Measurements from ENCODE around the gene C1QTNF9B. TPM values are rescaled to one million over a fixed set of nuclear protein-coding genes. Genes with fewer than 3 reads are reported as not detected.
"Not testable (repeated sequence)": the region's sequence is repeated elsewhere in the genome, so short reads cannot be mapped to it uniquely, and the experiment has no call there.

The C1QTNF9B gene
- polyA plus RNA-seq, 3 donors: not detected

DNA sequence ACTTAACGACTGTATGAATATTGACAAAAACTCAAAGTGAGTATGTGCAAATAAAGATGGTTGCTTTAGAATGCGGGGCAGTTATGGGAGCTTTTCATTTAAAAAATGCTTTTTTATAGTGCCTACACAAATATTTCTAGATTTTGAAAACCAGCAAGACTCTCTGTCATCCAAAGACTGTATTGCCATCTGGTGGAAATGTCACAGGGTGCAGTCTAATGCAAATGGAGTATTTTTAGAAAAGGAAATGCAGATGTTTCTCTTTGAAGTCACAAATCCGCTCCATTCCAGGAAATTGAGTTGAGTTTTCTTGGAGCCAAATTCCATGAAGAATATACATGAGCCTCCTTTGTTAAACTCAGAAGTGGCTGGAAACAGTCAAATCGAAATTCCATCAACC lies 2.3 kb upstream of the C1QTNF9B start:
- peaks cover 0 to 5% (median 0%) of the 10 kb centered on the region in 7 donors for H3K9me3 Mint-ChIP-seq
- Histone ChIP-seq H3K27me3 (ENCODE audit: control insufficient read depth in 2 of 2, insufficient read depth in 2 of 2, low read length in 2 of 2) (peaks cover 32 to 33% of the 10 kb centered on the region in 2 donors), H3K4me1 (ENCODE audit: control insufficient read depth in 1 of 2, insufficient read depth in 2 of 2, low read length in 2 of 2) (peaks cover 5 to 7% of the 10 kb centered on the region in 2 donors), H3K4me2 (replicated peaks; ENCODE audit: extremely low read depth, low read length, poor library complexity, severe bottlenecking) (no peak overlapping the region), H2AFZ (ENCODE audit: insufficient read depth, low read depth, low read length, poor library complexity, severe bottlenecking) (no peak overlapping the region), H3K9me3 (replicated peaks in 1 of 2; ENCODE audit: control insufficient read depth in 1 of 2, insufficient read depth in 1 of 2, low read length in 2 of 2) (no peaks in the 10 kb centered on the region), H3K27ac (ENCODE audit: low read depth in 1 of 2, low read length in 2 of 2) (no peak overlapping the region), H4K20me1 (ENCODE audit: insufficient read depth, low read length) (no peaks in the 10 kb centered on the region), H3K36me3 (replicated peaks in 1 of 2; ENCODE audit: control insufficient read depth in 1 of 2, insufficient read depth in 2 of 2, low read length in 2 of 2) (no peaks in the 10 kb centered on the region), H3K4me3 (replicated peaks in 1 of 3; ENCODE audit: low read depth in 2 of 3, low read length in 3 of 3) (no peak overlapping the region), H3K9ac (ENCODE audit: insufficient read depth, low read length, poor library complexity, severe bottlenecking) (no peak overlapping the region), H3K79me2 (ENCODE audit: insufficient read depth, low read length) (no peaks in the 10 kb centered on the region)
- peaks cover 8% of the 10 kb centered on the region for H3K4me1 Mint-ChIP-seq
- peaks cover 31 to 41% (median 35%) of the 10 kb centered on the region in 3 donors for H3K27me3 Mint-ChIP-seq (ENCODE audit: low read depth in 3 of 3)
- no CpG with 5 or more reads among the region's 4 CpGs for WGBS (ENCODE audit: insufficient coverage)
- H3K27ac Mint-ChIP-seq: no peak overlapping the region
- TF ChIP-seq CTCF (IDR thresholded peaks at IDR 0.05): peak; percentile 66
- no peak for DNase-seq
- intact Hi-C loops (cut with micrococcal nuclease): loop anchor here in 1 of 2 donors (10.0 kb wide), 1 partner anchor 525 kb away; no protein-coding TSS in a partner anchor
- no peak overlapping the region for H3K4me3 Mint-ChIP-seq
- no peaks in the 10 kb centered on the region for H3K36me3 Mint-ChIP-seq

GRCh38 chr13:23898101-23898500 lies 799 bp upstream of the C1QTNF9B start:
- Histone ChIP-seq H4K20me1 (ENCODE audit: insufficient read depth, low read length) (no peaks in the 10 kb centered on the region), H3K4me1 (ENCODE audit: control insufficient read depth in 1 of 2, insufficient read depth in 2 of 2, low read length in 2 of 2) (peaks cover 0 to under 1% of the 10 kb centered on the region in 2 donors), H2AFZ (ENCODE audit: insufficient read depth, low read depth, low read length, poor library complexity, severe bottlenecking) (no peak overlapping the region)

GRCh38 chr13:23894746-23895145 lies 2.6 kb downstream of the C1QTNF9B start:
- not testable (repeated sequence) for H2AFZ ChIP-seq (ENCODE audit: insufficient read depth, low read depth, low read length, poor library complexity, severe bottlenecking); H3K9me3 Mint-ChIP-seq; H3K4me1 ChIP-seq (ENCODE audit: control insufficient read depth in 1 of 2, insufficient read depth in 2 of 2, low read length in 2 of 2); H3K4me2 ChIP-seq (replicated peaks; ENCODE audit: extremely low read depth, low read length, poor library complexity, severe bottlenecking); H3K79me2 ChIP-seq (ENCODE audit: insufficient read depth, low read length); H3K4me3 Mint-ChIP-seq; H4K20me1 ChIP-seq (ENCODE audit: insufficient read depth, low read length); DNase-seq; H3K27me3 Mint-ChIP-seq (ENCODE audit: low read depth in 3 of 3); H3K4me1 Mint-ChIP-seq; H3K4me3 ChIP-seq (replicated peaks in 1 of 3; ENCODE audit: low read depth in 2 of 3, low read length in 3 of 3); H3K36me3 ChIP-seq (replicated peaks in 1 of 2; ENCODE audit: control insufficient read depth in 1 of 2, insufficient read depth in 2 of 2, low read length in 2 of 2); H3K27ac ChIP-seq (ENCODE audit: low read depth in 1 of 2, low read length in 2 of 2); H3K27me3 ChIP-seq (ENCODE audit: control insufficient read depth in 2 of 2, insufficient read depth in 2 of 2, low read length in 2 of 2); H3K9me3 ChIP-seq (replicated peaks in 1 of 2; ENCODE audit: control insufficient read depth in 1 of 2, insufficient read depth in 1 of 2, low read length in 2 of 2); H3K36me3 Mint-ChIP-seq; H3K27ac Mint-ChIP-seq; H3K9ac ChIP-seq (ENCODE audit: insufficient read depth, low read length, poor library complexity, severe bottlenecking)
- intact Hi-C loops (cut with micrococcal nuclease): loop anchor here in 1 of 2 donors (10.0 kb wide), 1 partner anchor 520 kb away; no protein-coding TSS in a partner anchor
- WGBS (ENCODE audit: insufficient coverage): 100% methylated on average over 1 of the region's 12 CpGs

More at GRCh38 chr13:23898101-23898500, 799 bp upstream of the C1QTNF9B start:
- Mint-ChIP-seq H3K36me3 (no peaks in the 10 kb centered on the region), H3K27ac (no peak overlapping the region), H3K4me3 (no peak overlapping the region), H3K4me1 (peaks cover 3% of the 10 kb centered on the region), H3K27me3 (ENCODE audit: low read depth in 3 of 3) (peaks cover 20 to 26% (median 21%) of the 10 kb centered on the region in 3 donors), H3K9me3 (peaks cover 0 to 2% (median 0%) of the 10 kb centered on the region in 7 donors)
- DNase-seq: no peak
- WGBS (ENCODE audit: insufficient coverage): no CpG with 5 or more reads among the region's 8 CpGs
- Histone ChIP-seq H3K27ac (ENCODE audit: low read depth in 1 of 2, low read length in 2 of 2) (no peak overlapping the region), H3K9me3 (replicated peaks in 1 of 2; ENCODE audit: control insufficient read depth in 1 of 2, insufficient read depth in 1 of 2, low read length in 2 of 2) (no peaks in the 10 kb centered on the region), H3K4me2 (replicated peaks; ENCODE audit: extremely low read depth, low read length, poor library complexity, severe bottlenecking) (no peak overlapping the region), H3K9ac (ENCODE audit: insufficient read depth, low read length, poor library complexity, severe bottlenecking) (no peak overlapping the region), H3K4me3 (replicated peaks in 1 of 3; ENCODE audit: low read depth in 2 of 3, low read length in 3 of 3) (no peak overlapping the region), H3K79me2 (ENCODE audit: insufficient read depth, low read length) (no peaks in the 10 kb centered on the region), H3K36me3 (replicated peaks in 1 of 2; ENCODE audit: control insufficient read depth in 1 of 2, insufficient read depth in 2 of 2, low read length in 2 of 2) (no peaks in the 10 kb centered on the region), H3K27me3 (ENCODE audit: control insufficient read depth in 2 of 2, insufficient read depth in 2 of 2, low read length in 2 of 2) (peaks cover 18 to 20% of the 10 kb centered on the region in 2 donors)
- no peak for TF ChIP-seq CTCF (IDR thresholded peaks at IDR 0.05)
- intact Hi-C loops (cut with micrococcal nuclease): loop anchor here in 1 of 2 donors (10.0 kb wide), 1 partner anchor 523 kb away; no protein-coding TSS in a partner anchor
